ENCODE results near the gene SCNN1A. TPM values are rescaled to one million over a fixed set of nuclear protein-coding genes. Genes with fewer than 3 reads are reported as not detected.

Gene SCNN1A
- total and polyA plus RNA-seq, 2 donors (not counting 3 experiments of a cell fraction or from before 2014, with no cell fraction given), result 0.12 to 0.18 TPM

- H3K79me2 ChIP-seq (ENCODE audit: control insufficient read depth, insufficient read depth, low read length), result peaks cover 20% of the 10 kb centered on the region
- CTCF ChIA-PET, result interaction anchor here (0.6 kb wide), 1 partner anchor 89 kb away, joined by 3 read pairs; no protein-coding TSS in a partner anchor
- no peak overlapping the region for H3K27ac ChIP-seq (ENCODE audit: insufficient read depth, low read depth, low read length)
- no peaks in the 10 kb centered on the region for H3K9me3 ChIP-seq (replicated peaks; ENCODE audit: control insufficient read depth, insufficient read depth, low read length)
- no TSS peak for BruUV-seq (replicated peaks)
- peaks cover 9 to 29% of the 10 kb centered on the region in 2 experiments for H3K36me3 ChIP-seq (ENCODE audit: control insufficient read depth in 2 of 2, extremely low read depth in 1 of 2, insufficient read depth in 2 of 2, low read length in 2 of 2)
- FAIRE-seq, result no peak
- H3K4me3 ChIP-seq (replicated peaks in 1 of 3; ENCODE audit: insufficient read depth in 1 of 3, low read depth in 1 of 3, low read length in 3 of 3), result no peak overlapping the region
- H3K4me1 ChIP-seq (ENCODE audit: control insufficient read depth, extremely low read depth, insufficient read depth, low read length), result peaks cover 20% of the 10 kb centered on the region
- H3K27me3 ChIP-seq (ENCODE audit: control insufficient read depth in 2 of 2, insufficient read depth in 2 of 2, low read length in 2 of 2), result no peaks in the 10 kb centered on the region
- H4K20me1 ChIP-seq (replicated peaks; ENCODE audit: control insufficient read depth, extremely low read depth, insufficient read depth, low read length), result no peaks in the 10 kb centered on the region
- H3K9me1 ChIP-seq (replicated peaks; ENCODE audit: control insufficient read depth, extremely low read depth, insufficient read depth, low read length), result no peaks in the 10 kb centered on the region
- intact Hi-C loops (cut with micrococcal nuclease) (no loop called here), dilution Hi-C loops (cut with MboI; ENCODE audit: extremely low pct_ligation_motif_present, low sequenced_read_pairs) (no loop called here)
- no peak overlapping the region for H3K9ac ChIP-seq (replicated peaks; ENCODE audit: extremely low read depth, insufficient read depth, low read length)
- no peak overlapping the region for H3K4me2 ChIP-seq (ENCODE audit: insufficient read depth, low read length)
- DNase-seq (ENCODE audit: low read depth, low spot score), result no peak
- H2AFZ ChIP-seq (ENCODE audit: low read depth, low read length), result no peak overlapping the region
- POLR2A ChIA-PET, result no interaction called here
- no peak for TF ChIP-seq GATA2 (IDR thresholded peaks at IDR 0.05; ENCODE audit: insufficient read depth, insufficient read length, low read depth, low read length)
- TF ChIP-seq MAX (IDR thresholded peaks at IDR 0.05; ENCODE audit: insufficient read depth, insufficient read length), result no peak
- TF ChIP-seq FOS (IDR thresholded peaks at IDR 0.05; ENCODE audit: borderline replicate concordance, insufficient read depth, low read length), result no peak
- no peak for TF ChIP-seq JUN (IDR thresholded peaks at IDR 0.05; ENCODE audit: borderline replicate concordance, insufficient read depth, insufficient read length, low read depth)
- TF ChIP-seq CTCF (IDR thresholded peaks at IDR 0.05; ENCODE audit: extremely low read depth in 1 of 2, insufficient read depth in 1 of 2, low read depth in 1 of 2, low read length in 2 of 2), result no peak
These were observed 10.7 kb upstream of the SCNN1A start for GRCh38 chr12:6386038-6386437.
